ENCODE measurements around the gene HPS4. TPM values are rescaled to one million over a fixed set of nuclear protein-coding genes. Genes with fewer than 3 reads are reported as not detected.

Gene HPS4
- total RNA-seq, 2 donors from 2014 or later, result 12.2 to 13.2 TPM

DNA sequence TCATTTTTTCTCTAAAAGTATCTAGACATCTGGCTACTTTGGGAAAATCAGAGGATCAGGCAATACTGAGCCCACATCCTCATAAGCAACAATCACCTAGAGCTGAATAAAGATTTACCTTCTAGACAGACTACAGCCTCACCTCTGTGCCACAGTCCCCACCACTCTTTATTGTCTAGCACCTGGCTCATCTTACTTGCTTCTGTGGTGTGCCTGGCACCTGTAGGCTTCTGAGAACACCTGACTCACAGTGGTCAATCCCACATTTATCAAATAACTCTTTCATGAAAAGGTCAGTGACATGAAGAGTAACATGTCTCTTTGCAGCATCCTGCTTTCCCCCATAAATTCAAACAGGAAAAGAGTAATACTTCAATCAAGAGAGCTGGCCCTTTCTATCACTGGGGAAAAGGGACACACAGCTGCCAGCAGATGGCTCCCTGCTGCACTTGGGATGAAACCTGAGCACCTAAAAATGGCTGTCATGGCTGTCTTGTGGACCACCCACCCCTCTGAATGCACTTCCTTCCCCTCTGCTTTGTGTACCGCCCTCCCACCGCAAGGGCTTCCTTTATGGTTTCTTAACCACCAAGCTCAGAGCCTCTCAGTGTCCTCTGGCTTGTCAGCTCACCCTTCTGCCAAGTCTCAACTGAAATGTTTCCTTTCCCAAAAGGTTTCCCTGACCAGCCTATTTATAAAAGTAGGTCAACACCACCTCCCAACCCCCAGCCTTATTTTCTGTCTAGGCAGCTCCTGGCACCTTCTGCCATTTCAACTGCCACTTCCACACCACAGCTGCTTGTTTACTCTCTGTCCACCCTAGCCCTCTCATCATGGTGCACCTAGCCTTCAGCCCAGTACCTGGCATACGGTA, 19.3 kb upstream of the HPS4 start:
- ATAC-seq (peak; percentile 63 to 88), DNase-seq (peak; percentile 44)
- intact Hi-C loops (cut with DNase I), result no loop called here

DNA sequence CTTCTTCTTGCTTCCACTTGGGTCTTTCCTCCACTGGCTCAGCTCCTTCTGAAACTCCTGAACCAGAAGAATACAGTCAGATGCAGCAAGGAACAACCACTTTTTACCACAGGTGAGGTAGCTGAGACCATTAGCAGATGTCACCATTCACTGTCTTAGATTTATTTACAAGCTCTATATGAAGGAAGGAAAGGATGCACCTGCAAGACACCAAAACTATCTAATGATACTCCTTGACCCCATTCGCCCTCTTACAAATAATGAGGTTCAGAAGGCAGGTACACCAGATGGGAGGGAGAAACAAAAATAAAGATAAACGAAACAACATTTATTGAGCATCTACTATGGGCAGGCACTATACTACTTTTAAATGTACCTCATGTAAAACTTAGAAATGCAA, 18.4 kb upstream of the HPS4 start:
- ATAC-seq (no peak), DNase-seq (no peak)
- intact Hi-C loops (cut with DNase I), result no loop called here

DNA sequence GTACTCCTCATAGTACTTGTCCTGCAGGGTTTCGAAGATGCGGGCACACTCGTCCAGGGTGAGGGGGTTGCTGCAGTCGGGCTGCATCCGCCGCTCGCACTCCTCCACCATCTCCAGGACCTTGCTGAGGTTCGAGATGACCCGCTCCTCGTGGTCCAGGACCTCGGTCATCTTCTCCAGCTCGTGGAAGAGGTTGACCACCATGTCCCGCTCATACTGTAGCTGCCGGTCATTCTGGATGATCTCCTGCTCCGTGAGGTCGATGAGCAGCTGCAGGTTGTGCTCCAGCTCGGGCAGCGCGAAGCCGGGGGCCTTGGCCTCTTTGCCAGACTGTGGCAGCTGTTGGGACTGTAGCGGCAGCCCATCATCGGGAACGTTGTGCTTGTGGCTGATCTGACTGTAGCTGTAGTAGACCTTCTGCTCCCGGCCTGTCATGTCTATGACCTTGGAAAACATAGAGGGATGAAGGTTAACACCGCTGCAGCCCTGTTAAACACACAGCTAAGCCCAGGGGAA, 15.7 kb upstream of the HPS4 start:
- no peak for DNase-seq
- no peak for ATAC-seq
- intact Hi-C loops (cut with DNase I), result no loop called here

DNA sequence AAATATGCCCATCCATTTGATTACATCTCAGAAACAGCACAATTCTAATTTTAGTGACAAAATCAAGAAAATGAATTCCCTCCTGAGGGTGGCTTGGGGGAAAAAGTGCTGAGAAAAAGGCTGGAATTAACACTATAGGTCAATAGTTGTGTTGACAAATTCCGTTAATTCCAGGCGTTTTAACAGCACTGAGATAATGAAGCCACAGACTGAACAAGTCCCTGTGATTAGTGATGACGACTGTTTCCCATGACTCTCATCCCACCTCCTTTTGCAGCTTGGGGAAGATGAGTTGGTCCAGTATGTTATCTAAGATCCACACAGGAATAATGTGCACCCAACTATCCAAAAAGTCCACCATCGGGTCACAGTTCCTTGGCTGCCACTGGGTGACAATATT, 12.9 kb upstream of the HPS4 start:
- intact Hi-C loops (cut with DNase I), result no loop called here
- DNase-seq (no peak), ATAC-seq (no peak)

DNA sequence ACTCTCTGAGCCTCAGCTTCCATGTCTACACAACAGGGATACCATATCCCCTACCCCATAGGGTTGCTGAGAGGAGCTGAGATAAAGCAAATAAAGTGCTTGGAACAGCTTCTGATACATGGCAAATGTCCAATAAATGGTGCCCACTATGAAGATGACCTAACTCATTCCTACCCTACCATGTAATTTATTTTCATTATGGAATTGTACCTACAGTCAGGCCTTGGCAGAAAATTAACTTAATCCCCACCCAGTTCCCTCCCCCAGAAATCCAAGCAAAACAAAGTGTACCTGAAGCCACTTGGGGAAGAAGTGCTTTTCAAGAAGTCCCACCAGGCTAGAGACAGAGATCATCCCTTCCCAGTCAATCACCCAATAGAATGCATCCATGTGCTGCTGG, 10.9 kb upstream of the HPS4 start:
- ATAC-seq (no peak), DNase-seq (no peak)
- intact Hi-C loops (cut with DNase I), result no loop called here

DNA sequence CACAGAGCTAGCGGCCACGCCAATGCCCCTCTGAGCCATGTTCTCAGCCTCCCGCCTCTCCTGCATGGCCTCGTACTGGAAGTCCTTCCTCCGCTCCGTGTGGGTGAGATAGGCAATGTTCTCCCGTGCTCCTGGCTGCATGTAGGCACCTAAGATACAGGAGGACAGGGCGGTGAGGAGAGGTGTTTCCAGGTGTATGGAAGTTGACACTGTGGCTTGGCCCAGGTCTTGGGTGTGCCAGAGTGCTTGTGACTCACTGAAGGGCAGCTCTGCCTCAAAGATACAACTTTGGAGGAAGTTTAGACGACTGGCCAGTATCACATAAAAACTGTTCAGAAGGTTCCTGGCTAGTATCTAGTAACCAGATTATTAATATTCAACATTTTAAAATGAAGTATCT, 8.6 kb upstream of the HPS4 start:
- intact Hi-C loops (cut with DNase I), result no loop called here
- ATAC-seq, result no peak
- no peak for DNase-seq

DNA sequence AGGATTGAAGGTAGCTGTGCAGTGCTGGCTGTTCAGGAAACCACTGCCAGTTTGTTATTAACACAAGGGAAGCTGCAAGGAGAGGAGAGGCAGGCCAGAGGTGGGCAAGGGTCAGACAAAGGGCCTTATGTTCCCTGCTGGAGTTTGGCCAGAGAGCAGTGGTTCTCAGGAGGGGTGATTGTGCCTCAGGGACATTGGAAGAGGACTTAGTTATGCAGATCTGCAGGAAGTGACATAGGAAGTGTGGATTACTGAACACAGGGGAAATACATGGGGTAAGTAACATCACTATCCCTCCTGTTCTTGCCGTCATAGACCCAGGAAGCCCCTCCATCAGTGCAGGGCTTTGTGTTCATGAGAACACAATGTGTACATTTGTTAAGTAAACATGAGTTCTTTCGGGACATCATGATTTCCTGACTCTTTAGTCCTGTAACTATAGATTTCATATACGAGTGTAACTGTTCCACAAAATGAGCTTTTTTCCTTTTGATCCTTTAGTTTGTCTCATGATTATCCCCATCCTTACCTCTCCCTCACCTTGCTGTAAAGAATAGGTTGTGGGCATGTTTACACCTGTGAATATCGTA, 6.0 kb upstream of the HPS4 start:
- no peak for ATAC-seq
- intact Hi-C loops (cut with DNase I), result no loop called here

DNA sequence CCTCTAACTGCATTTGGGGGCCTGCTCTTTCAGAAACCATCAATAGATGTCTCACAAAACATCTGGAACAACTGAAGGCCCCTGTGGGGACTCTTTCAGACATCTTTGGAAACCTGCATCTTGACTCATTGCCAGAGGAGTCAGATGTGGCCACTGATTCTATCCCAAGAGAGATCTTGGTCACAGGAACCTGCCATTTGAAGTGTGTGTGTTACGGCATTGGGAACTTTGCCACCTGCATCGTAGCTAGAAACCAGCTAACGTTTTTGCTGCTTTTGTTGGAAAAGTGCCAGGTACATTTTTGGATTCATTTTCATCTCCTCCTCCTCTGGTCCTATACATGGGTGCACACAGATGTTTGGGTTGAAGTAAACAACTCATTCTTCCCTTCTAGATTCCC, 4.4 kb upstream of the HPS4 start:
- intact Hi-C loops (cut with DNase I), result no loop called here
- DNase-seq (no peak), ATAC-seq (no peak)

More for the DNA sequence above, 6.0 kb upstream of the HPS4 start:
- no peak for DNase-seq

DNA sequence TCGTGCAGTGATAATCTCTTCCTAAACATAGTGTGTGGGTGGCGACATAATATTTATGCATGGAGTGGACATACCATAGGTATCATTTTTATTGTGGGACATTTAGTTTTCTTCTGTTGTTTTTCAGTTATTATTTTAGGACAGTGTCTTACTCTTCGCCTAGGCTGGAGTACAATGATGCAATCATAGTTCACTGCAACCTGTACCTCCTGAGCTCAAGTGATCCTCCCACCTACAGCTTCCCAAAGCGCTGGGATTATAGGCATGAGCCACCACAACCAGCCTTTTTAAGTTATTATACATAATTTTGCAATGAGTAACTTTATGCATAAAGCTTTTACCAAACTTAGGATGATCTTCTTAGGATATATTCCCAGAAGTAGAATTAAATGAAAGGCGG, 2.8 kb upstream of the HPS4 start:
- intact Hi-C loops (cut with DNase I), result no loop called here
- no peak for ATAC-seq
- no peak for DNase-seq

DNA sequence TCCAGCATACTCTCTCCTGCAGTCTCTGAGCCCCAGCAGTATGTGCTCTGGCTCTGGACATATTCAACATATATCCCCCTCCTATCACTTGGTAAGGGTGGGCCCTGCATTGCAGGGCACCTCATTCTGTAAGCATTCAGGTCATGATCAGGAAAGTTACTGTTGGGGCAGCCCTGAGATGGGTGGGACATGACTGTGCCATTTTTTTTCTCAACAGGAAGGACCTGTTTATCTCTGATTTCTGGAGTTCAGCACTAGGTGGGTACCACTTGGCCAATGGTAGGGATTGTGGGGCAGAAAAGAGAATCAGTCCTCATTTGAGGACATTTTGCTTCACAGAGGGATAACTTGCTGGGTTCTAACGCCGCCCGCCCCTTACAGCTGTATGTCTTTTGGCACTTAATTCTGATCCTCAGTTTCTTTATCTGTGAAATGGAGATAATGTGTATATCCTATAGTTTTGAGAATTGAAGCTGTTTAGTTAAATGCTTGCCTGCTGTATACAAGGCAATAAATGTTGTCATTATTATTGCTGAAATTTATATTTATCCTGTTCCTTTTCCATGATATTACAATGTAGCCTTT, 2.3 kb upstream of the HPS4 start:
- DNase-seq, result no peak
- intact Hi-C loops (cut with DNase I), result no loop called here
- no peak for ATAC-seq

DNA sequence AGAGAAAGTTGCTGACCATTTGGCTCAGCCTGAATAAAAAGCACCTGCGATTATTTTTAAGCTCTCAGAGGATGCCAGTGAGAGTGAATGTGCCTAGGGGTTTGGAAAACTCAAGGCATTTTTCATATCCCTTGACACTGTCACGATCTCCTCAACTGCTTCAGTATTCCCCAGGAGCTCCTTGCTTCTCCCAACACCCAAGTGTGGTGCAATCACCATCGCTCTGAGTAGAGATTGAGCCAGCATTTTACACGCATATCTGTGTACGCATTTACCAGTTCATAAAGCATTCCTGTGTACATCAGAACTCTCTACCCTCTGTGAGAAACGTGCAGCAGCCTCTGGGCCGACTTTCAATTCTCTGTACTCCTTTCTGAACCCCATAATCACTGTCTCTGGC, 1.4 kb upstream of the HPS4 start:
- intact Hi-C loops (cut with DNase I), result no loop called here

DNA sequence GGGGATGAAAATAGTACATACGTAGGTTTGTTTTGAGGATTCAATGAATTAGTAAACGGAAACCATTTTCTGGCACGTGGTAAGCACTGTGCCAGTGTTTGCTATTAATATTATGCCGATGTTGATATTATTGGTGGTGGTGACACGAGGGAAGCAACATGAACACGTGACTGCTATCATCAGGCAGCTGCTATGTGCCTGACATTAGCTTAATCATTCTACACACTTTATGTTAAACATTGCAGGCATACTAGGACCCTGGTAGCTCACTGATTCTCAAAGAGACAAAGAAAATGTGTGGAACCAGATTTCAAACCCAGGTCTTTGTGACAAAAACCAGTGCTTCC, 750 bp upstream of the HPS4 start:
- intact Hi-C loops (cut with DNase I), result no loop called here
- DNase-seq (no peak), ATAC-seq (no peak)

More for the DNA sequence above, 1.4 kb upstream of the HPS4 start:
- DNase-seq (no peak), ATAC-seq (no peak)

DNA sequence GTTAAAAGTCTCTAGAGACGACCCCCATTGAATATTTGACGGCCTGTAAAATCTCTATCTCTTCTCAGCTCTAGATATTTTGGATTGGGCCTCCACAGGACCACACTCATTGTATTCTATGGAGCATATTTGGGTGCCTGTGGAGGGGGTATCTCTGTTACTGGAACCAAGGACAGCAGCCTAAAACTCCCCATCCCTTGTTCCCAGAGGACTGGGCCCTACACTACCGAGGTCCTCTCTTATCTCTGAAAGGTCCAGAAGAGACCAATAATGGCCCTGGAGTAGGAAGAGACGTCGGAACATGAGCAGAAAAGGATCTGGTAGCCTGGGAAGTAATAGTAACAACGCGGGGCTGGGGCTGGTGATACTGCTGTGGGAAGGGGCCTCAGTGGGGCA, 542 bp downstream of the HPS4 start:
- DNase-seq (no peak), ATAC-seq (peak in 1 of 2 donors; percentile 8)
- intact Hi-C loops (cut with DNase I), result no loop called here

DNA sequence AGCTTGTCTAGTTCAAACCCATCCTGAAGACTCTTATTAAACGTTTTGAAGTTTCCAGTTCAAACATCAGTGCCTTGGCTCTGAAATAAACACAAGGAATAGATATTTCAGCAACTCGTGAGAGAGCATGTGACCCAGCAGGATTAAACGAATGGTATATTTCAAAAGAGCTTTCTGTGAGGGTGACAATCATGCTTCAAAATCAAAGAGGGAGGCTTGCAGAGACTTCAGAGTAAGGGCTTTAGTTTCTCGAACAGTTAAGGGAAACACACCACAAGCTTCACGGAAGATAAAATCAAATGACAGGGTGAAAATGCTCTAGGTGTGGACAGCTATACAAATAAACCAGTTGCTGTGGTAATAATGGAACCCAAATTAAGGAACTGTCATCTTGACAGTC, 1.4 kb downstream of the HPS4 start:
- intact Hi-C loops (cut with DNase I), result no loop called here
- no peak for DNase-seq

DNA sequence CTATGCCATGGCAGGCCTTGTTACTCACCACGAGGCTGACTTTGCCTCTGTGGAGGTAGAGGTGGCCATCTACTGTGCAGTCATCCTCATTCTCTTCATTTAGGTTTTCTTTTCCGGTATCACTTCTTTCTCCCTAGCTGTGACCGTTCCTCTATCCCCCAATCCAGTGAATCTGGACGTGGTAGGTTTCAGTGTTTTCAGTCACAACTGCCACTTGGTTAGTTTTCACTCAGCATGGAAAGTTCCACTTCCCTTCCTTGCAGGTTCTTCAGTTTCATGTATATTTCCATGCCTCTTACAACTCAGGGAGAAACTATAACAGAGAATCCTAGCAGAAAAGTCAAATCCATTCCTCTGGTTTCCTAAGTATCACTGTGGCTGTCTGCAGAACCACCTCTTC, 1.9 kb downstream of the HPS4 start:
- intact Hi-C loops (cut with DNase I), result no loop called here
- ATAC-seq, result no peak
- DNase-seq, result no peak

More for the DNA sequence above, 1.4 kb downstream of the HPS4 start:
- no peak for ATAC-seq

DNA sequence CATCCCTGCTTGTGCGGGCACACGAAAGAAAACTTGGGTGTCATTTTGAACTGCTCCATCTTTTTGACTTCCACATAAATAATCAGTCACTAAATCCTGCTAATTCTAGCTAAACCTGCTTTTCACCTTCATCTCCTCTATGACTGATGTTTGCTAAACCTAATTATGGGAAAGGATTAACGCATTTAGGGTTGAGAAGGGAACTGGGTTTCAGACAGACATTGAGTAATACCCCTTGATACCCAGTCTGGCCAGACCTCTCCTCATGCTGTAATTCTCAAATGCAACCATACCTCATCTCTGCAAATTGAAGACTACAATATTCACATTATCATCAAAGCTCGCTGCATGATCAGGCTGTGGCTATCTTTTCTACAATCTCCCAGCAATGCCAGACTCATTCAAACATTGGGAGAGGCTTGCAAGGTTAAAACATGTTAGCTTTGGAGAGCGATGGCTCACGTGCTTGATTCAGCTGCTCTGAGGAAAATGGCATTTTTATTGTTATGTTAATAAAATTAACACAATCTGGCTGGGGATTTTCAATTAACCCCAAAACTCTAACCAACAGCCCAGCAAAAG, 2.4 kb downstream of the HPS4 start:
- no peak for DNase-seq
- intact Hi-C loops (cut with DNase I), result no loop called here
- ATAC-seq, result no peak

DNA sequence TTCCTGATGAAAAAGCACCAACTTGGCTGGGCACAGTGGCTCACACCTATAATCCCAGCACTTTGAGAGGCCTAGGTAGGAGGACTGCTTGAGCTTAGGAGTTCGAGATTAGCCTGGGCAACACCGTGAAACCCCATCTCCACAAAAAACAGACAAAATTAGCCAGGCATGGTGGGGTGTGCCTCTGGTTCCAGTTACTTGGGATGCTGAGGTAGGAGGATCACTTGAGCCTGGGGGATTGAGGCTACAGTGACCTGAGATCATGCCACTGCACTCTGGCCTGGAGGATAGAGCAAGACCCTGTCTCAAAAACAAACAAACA, 3.0 kb downstream of the HPS4 start:
- DNase-seq (no peak), ATAC-seq (no peak)
- intact Hi-C loops (cut with DNase I), result no loop called here

DNA sequence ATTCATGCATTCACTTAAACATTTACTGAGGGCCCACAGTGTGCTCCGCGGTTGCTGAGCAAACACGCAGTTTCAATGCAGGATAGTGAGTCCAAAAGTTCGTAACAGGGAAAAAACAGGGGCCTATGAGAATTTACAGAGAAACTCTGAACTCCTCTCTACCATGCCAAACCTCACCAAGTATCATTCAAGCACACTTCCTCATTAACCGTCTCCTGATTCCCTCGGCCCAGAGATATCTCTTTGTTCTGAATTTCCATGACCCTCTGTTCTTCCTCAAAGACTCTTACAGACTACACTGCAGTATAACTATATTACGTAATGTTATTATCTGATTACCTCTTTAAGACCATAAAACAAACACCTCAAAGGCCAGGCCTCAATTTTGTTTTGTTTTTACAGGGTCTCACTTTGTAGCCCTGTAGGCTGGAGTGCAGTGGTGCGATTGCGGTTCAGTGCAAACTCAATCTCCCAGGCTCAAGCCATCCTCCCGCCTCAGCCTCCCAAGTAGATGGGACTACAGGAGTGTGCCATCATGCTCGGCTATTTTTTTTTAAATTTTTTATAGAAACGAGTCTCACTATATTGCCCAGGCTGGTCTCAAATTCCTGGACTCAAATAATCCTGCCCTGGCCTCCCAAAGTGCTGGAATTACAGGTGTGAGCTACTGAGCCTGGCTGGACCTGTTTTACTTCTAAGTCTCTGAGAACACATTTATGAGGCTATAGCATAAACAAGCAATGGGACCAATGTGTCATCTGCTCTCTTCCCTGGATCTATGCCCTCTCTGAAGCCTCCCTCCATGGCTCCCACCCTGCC, 3.6 kb downstream of the HPS4 start:
- ATAC-seq, result no peak
- DNase-seq, result no peak
- intact Hi-C loops (cut with DNase I), result no loop called here

DNA sequence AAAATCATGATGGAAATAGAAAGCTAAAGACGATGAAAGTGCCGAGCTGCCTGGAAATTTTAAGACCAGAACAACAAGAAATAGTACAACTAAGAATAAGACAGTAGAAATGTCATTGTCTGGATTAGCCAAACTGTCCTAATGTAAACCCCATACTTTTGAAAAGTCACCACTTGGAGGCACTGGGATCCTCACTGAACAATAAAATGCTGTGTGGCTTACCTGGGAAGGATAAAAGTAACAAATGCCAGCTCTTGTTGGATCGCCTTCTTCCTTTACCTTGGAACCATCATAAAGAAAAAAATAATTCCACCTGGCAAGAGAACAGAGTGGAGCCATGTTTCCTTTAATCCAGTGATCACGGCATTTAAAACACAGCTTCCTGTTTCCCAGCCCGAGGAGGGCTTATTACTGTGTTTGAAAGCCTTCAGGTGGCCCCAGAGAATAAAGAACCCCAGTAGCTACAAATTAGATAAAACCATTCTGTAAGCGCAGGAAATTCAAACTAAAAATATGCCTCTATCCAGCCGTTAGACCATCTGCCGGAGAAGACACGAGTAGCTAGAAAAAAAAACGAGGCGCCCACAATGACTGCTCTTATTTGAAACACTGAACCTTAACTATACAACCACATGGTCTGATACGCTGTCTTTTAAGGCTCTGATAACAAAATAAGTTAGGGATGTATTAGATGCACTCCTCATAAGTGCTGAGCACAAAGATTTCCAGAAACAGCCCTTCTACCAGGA, 4.4 kb downstream of the HPS4 start:
- DNase-seq, result no peak
- ATAC-seq, result no peak
- intact Hi-C loops (cut with DNase I), result no loop called here
